ENCODE measurements around the gene COL4A2. TPM values are rescaled to one million over a fixed set of nuclear protein-coding genes. Genes with fewer than 3 reads are reported as not detected.

Gene COL4A2
- total RNA-seq, 4 donors from 2014 or later = 97.6 to 193 (median 131) TPM

DNA sequence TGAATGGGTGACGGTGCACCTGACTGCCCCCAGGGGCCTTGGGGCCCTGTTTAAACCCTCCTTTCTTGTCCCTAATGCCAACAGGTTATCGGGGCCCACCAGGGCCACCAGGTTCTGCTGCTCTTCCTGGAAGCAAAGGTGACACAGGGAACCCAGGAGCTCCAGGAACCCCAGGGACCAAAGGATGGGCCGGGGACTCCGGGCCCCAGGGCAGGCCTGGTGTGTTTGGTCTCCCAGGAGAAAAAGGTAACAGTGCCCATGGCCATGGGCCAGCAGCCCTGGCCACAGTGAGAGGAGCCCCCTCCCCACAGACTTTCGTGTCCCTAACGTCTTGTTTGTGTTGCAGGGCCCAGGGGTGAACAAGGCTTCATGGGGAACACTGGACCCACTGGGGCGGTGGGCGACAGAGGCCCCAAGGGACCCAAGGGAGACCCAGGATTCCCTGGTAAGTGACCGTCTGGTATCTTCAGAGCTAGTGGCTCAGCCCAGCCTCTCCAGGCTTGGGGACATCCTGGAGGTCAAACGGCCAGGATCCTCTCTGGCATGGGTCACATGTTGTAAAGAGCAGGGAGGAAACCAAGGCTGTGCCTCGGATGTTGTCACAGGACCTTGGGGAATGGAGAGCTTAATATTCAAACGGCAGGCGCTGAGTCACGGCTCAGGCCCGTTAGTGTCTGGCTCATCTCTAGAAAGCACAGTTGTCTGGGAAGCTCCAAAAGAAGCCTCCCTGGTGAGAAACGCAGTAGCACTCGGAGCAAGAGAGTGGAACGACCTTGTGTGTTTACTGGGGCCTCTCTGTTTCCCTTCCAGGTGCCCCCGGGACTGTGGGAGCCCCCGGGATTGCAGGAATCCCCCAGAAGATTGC is 196.2 kb downstream of the COL4A2 start:
- 74 to 85% methylated on average over 14 to 20 of the region's 20 CpGs for WGBS, 2 donors
- DNase-seq = no peak
- H3K27me3 ChIP-seq = no peaks in the 10 kb centered on the region
- H3K9me3 ChIP-seq = no peaks in the 10 kb centered on the region
- H3K4me3 ChIP-seq (replicated peaks in 1 of 3) = no peak overlapping the region
- intact Hi-C loops (cut with DNase I) = loop anchor here (10.0 kb wide), 1 partner anchor 62 kb away; the partner anchor contains the start of gene RAB20
- no peak for TF ChIP-seq POLR2A (IDR thresholded peaks at IDR 0.05)
- TF ChIP-seq, protein P1, sequence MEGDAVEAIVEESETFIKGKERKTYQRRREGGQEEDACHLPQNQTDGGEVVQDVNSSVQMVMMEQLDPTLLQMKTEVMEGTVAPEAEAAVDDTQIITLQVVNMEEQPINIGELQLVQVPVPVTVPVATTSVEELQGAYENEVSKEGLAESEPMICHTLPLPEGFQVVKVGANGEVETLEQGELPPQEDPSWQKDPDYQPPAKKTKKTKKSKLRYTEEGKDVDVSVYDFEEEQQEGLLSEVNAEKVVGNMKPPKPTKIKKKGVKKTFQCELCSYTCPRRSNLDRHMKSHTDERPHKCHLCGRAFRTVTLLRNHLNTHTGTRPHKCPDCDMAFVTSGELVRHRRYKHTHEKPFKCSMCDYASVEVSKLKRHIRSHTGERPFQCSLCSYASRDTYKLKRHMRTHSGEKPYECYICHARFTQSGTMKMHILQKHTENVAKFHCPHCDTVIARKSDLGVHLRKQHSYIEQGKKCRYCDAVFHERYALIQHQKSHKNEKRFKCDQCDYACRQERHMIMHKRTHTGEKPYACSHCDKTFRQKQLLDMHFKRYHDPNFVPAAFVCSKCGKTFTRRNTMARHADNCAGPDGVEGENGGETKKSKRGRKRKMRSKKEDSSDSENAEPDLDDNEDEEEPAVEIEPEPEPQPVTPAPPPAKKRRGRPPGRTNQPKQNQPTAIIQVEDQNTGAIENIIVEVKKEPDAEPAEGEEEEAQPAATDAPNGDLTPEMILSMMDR (IDR thresholded peaks at IDR 0.05) = no peak
- H3K4me1 ChIP-seq = peaks cover 25 to 26% of the 10 kb centered on the region in 2 donors
- H3K36me3 ChIP-seq = peaks cover 48 to 57% of the 10 kb centered on the region in 2 donors
- peak overlapping the region in 1 of 3 donors; percentile 41 for H3K27ac ChIP-seq

DNA sequence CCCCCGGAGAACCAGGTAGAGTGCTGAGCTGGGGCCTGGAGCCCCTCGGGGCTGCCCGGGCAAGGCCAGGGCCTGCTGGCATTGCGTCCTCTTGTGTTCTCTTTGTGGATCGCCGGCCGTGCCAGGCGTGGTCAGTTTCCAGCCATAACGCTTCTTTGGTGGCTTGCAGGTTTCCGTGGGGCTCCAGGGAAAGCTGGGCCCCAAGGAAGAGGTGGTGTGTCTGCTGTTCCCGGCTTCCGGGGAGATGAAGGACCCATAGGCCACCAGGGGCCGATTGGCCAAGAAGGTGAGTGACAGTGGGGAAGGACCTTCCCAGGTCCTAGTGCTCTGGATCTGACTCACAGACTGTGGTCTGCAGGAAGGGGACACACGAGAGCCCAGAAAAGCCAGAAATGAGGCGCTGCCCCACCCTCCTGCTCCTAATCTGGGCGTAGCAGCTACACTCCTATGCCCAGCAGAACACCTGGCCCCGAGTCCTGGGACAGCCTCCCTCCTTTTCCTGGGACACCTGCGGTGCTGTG is 197.0 kb downstream of the COL4A2 start:
- Histone ChIP-seq H3K27me3 (no peaks in the 10 kb centered on the region), H3K4me1 (peaks cover 26% of the 10 kb centered on the region in 2 donors), H3K36me3 (peaks cover 56 to 64% of the 10 kb centered on the region in 2 donors), H3K4me3 (replicated peaks in 1 of 3) (no peak overlapping the region), H3K27ac (peak overlapping the region in 2 of 3 donors; percentile 36 to 41), H3K9me3 (no peaks in the 10 kb centered on the region)
- intact Hi-C loops (cut with DNase I) = loop anchor here (10.0 kb wide), 1 partner anchor 61 kb away; the partner anchor contains the start of gene RAB20
- 95 to 99% methylated on average over 16 to 18 of the region's 18 CpGs for WGBS, 2 donors
- TF ChIP-seq, protein P1 (IDR thresholded peaks at IDR 0.05) = no peak
- TF ChIP-seq POLR2A (IDR thresholded peaks at IDR 0.05) = no peak
- DNase-seq = no peak

DNA sequence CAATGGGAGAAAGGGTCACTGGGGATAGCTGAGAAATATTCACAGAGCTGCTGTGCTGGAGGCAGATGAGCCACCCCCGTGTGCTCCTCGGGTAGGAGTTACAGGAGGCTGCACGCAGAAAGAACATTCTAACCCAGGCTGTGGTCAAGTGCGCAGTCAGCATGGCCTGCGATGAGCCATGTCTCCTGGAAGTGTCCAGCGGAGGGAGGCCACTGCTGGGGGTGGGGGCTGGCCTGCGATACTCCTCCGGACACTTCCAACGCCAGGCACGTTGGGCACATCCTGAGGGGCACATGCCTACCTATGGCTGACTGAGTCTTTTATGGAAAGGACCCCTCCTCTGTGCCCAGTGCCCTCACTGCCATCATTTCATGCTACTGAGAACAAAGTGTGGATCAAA is 198.5 kb downstream of the COL4A2 start:
- H3K4me1 ChIP-seq = peaks cover 26% of the 10 kb centered on the region in 2 donors
- peaks cover 54 to 67% of the 10 kb centered on the region in 2 donors for H3K36me3 ChIP-seq
- H3K4me3 ChIP-seq (replicated peaks in 1 of 3) = no peak overlapping the region
- H3K27ac ChIP-seq = peak overlapping the region; percentile 69 to 90 (median 84)
- no peaks in the 10 kb centered on the region for H3K9me3 ChIP-seq
- TF ChIP-seq, protein P1 (IDR thresholded peaks at IDR 0.05) = no peak
- TF ChIP-seq POLR2A (IDR thresholded peaks at IDR 0.05) = no peak
- intact Hi-C loops (cut with DNase I) = loop anchor here (10.0 kb wide), 1 partner anchor 59 kb away; the partner anchor contains the start of gene RAB20
- DNase-seq = no peak
- WGBS, 2 donors = 91 to 93% methylated on average over 8 to 10 of the region's 10 CpGs
- H3K27me3 ChIP-seq = no peaks in the 10 kb centered on the region

DNA sequence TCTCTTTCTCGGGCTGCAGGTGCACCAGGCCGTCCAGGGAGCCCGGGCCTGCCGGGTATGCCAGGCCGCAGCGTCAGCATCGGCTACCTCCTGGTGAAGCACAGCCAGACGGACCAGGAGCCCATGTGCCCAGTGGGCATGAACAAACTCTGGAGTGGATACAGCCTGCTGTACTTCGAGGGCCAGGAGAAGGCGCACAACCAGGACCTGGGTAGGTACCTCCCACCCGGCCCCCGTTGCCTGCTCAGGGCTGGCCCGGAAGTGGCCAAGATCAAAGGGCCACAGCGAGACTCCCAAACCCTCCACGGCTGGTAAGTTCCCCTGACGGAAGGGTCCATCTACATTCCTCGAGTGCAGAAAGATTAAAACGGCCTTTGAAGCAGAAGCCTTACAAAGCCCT is 199.3 kb downstream of the COL4A2 start:
- Histone ChIP-seq H3K27me3 (no peaks in the 10 kb centered on the region), H3K27ac (peak overlapping the region; percentile 69 to 90 (median 84)), H3K36me3 (peaks cover 47 to 69% of the 10 kb centered on the region in 2 donors), H3K9me3 (no peaks in the 10 kb centered on the region), H3K4me1 (peaks cover 26% of the 10 kb centered on the region in 2 donors), H3K4me3 (replicated peaks in 1 of 3) (no peak overlapping the region)
- 57 to 65% methylated on average over 14 to 15 of the region's 18 CpGs for WGBS, 2 donors
- DNase-seq = peak; percentile 80 to 84
- TF ChIP-seq, protein P1 (IDR thresholded peaks at IDR 0.05) = no peak
- no peak for TF ChIP-seq POLR2A (IDR thresholded peaks at IDR 0.05)
- intact Hi-C loops (cut with DNase I) = loop anchor here (10.0 kb wide), 1 partner anchor 58 kb away; the partner anchor contains the start of gene RAB20
